ENCODE results near the gene POLE. TPM values are rescaled to one million over a fixed set of nuclear protein-coding genes. Genes with fewer than 3 reads are reported as not detected.

The POLE gene
- total RNA-seq, 3 donors from 2014 or later (not counting 1 experiment from before 2014, with no cell fraction given), result 58.7 to 66.0 (median 65.0) TPM

GRCh38 chr12:132634411-132634990 lies 52.6 kb downstream of the POLE start:
- intact Hi-C loops (cut with micrococcal nuclease), result no loop called here
- Mint-ChIP-seq H3K4me1 (no peaks in the 10 kb centered on the region), H3K27me3 (ENCODE audit: low read depth in 2 of 2) (no peaks in the 10 kb centered on the region), H3K9me3 (no peaks in the 10 kb centered on the region), H3K4me3 (no peak overlapping the region), H3K36me3 (peaks cover 7% of the 10 kb centered on the region), H3K27ac (no peak overlapping the region)
- no peak overlapping the region for H3K27ac ChIP-seq (ENCODE audit: low read length)
- peaks cover 29% of the 10 kb centered on the region for H3K36me3 ChIP-seq (ENCODE audit: control insufficient read depth, insufficient read depth, low read length)
- H3K9me3 ChIP-seq (ENCODE audit: control insufficient read depth, insufficient read depth, low read length), result no peaks in the 10 kb centered on the region
- 96% methylated on average over 21 of the region's 21 CpGs for WGBS (ENCODE audit: insufficient coverage)
- no peaks in the 10 kb centered on the region for H3K4me1 ChIP-seq (ENCODE audit: control insufficient read depth, insufficient read depth, low read length)
- ATAC-seq, result no peak
- H3K4me3 ChIP-seq (ENCODE audit: low read length), result no peak overlapping the region
- no peak for TF ChIP-seq CTCF (IDR thresholded peaks at IDR 0.05)
- no peaks in the 10 kb centered on the region for H3K27me3 ChIP-seq (ENCODE audit: control insufficient read depth, insufficient read depth, low read length)
- no peak for DNase-seq

GRCh38 chr12:132633901-132634300 lies 53.2 kb downstream of the POLE start:
- Histone ChIP-seq H3K36me3 (ENCODE audit: control insufficient read depth, insufficient read depth, low read length) (peaks cover 31% of the 10 kb centered on the region), H3K9me3 (ENCODE audit: control insufficient read depth, insufficient read depth, low read length) (no peaks in the 10 kb centered on the region), H3K27ac (ENCODE audit: low read length) (no peak overlapping the region), H3K4me1 (ENCODE audit: control insufficient read depth, insufficient read depth, low read length) (no peaks in the 10 kb centered on the region), H3K27me3 (ENCODE audit: control insufficient read depth, insufficient read depth, low read length) (no peaks in the 10 kb centered on the region), H3K4me3 (ENCODE audit: low read length) (no peak overlapping the region)
- no peaks in the 10 kb centered on the region for H3K4me1 Mint-ChIP-seq
- no peaks in the 10 kb centered on the region for H3K9me3 Mint-ChIP-seq
- no peaks in the 10 kb centered on the region for H3K27me3 Mint-ChIP-seq (ENCODE audit: low read depth in 2 of 2)
- 95% methylated on average over 10 of the region's 10 CpGs for WGBS (ENCODE audit: insufficient coverage)
- H3K27ac Mint-ChIP-seq, result no peak overlapping the region
- no peak overlapping the region for H3K4me3 Mint-ChIP-seq
- no peak for TF ChIP-seq CTCF (IDR thresholded peaks at IDR 0.05)
- H3K36me3 Mint-ChIP-seq, result peaks cover 10% of the 10 kb centered on the region
- no peak for DNase-seq
- ATAC-seq, result no peak
- intact Hi-C loops (cut with micrococcal nuclease), result no loop called here

- H3K36me3 Mint-ChIP-seq, result peaks cover 10% of the 10 kb centered on the region
- Histone ChIP-seq H3K9me3 (ENCODE audit: control insufficient read depth, insufficient read depth, low read length) (no peaks in the 10 kb centered on the region), H3K27me3 (ENCODE audit: control insufficient read depth, insufficient read depth, low read length) (no peaks in the 10 kb centered on the region), H3K4me1 (ENCODE audit: control insufficient read depth, insufficient read depth, low read length) (no peaks in the 10 kb centered on the region), H3K36me3 (ENCODE audit: control insufficient read depth, insufficient read depth, low read length) (peaks cover 28% of the 10 kb centered on the region), H3K4me3 (ENCODE audit: low read length) (no peak overlapping the region), H3K27ac (ENCODE audit: low read length) (no peak overlapping the region)
- TF ChIP-seq CTCF (IDR thresholded peaks at IDR 0.05), result no peak
- H3K27me3 Mint-ChIP-seq (ENCODE audit: low read depth in 2 of 2), result no peaks in the 10 kb centered on the region
- H3K9me3 Mint-ChIP-seq, result no peaks in the 10 kb centered on the region
- H3K4me1 Mint-ChIP-seq, result no peaks in the 10 kb centered on the region
- ATAC-seq (no peak), DNase-seq (no peak)
- H3K4me3 Mint-ChIP-seq, result no peak overlapping the region
- H3K27ac Mint-ChIP-seq, result no peak overlapping the region
- intact Hi-C loops (cut with micrococcal nuclease), result no loop called here
- WGBS (ENCODE audit: insufficient coverage), result 97% methylated on average over 8 of the region's 8 CpGs
Observed at GRCh38 chr12:132633398-132633797, 53.7 kb downstream of the POLE start.
